K562 (cell line): ENCODE data around the gene SPAG9. TPM values are rescaled to one million over a fixed set of nuclear protein-coding genes. Genes with fewer than 3 reads are reported as not detected.
A peak's percentile ranks its signal among the peaks of the same experiment; 100 is the strongest.

Source experiments
- BRCA1 ChIP-seq, 2 experiments: fragments of 450-650 bp in 1 of 2; sonication (generic) in 1 of 2; formaldehyde crosslinking in 1 of 2; IDR thresholded peaks; 2 replicates each; pipeline versions ENCODE4 v1.5.0 to v1.6.1; 2017 to 2020; ENCODE audit warnings: mild to moderate bottlenecking in 1 of 2, missing genetic modification reagents in 1 of 2
- CREM ChIP-seq: IDR thresholded peaks from 2 replicates; pipeline ENCODE4 v1.6.1; 2014; ENCODE audit warnings: antibody characterized with exemption, low read depth
- EZH2 ChIP-seq: IDR thresholded peaks from 2 replicates; pipeline ENCODE4 v1.6.1; 2012; ENCODE audit warnings: low read depth, mild to moderate bottlenecking, inconsistent platforms, low read length, borderline replicate concordance
- FOXA3 ChIP-seq, 2 experiments: fragments of 450-650 bp in 1 of 2; sonication (generic) in 1 of 2; formaldehyde crosslinking; IDR thresholded peaks in 1 of 2; conservative IDR thresholded peaks in 1 of 2; 2 replicates each; pipeline versions ENCODE4 v1.4.0 to v1.8.0; 2020 to 2022; ENCODE audit warnings: mild to moderate bottlenecking in 2 of 2, missing genetic modification reagents in 1 of 2
- GABPA ChIP-seq: fragments of 200-800 bp; sonication (Bioruptor generic); conservative IDR thresholded peaks from 2 replicates; pipeline ENCODE4 v1.6.1; 2016; ENCODE audit warnings: low read depth, missing genetic modification characterization, missing compliant biosample characterization
- L3MBTL2 ChIP-seq: fragments of 450-650 bp; IDR thresholded peaks from 2 replicates; pipeline ENCODE4 v1.6.1; 2016; ENCODE audit warnings: mild to moderate bottlenecking, moderate library complexity
- MAFK ChIP-seq: IDR thresholded peaks from 2 replicates; pipeline ENCODE4 v1.6.1; 2011; ENCODE audit warnings: low read length, improper control_type of control experiment
- NFATC3 ChIP-seq: fragments of 450-650 bp; IDR thresholded peaks from 2 replicates; pipeline ENCODE4 v1.6.1; 2017; ENCODE audit warnings: mild to moderate bottlenecking
- RBM39 ChIP-seq: fragments of 200-400 bp; formaldehyde crosslinking; optimal IDR thresholded peaks from 2 replicates; pipeline ENCODE3; 2018; ENCODE audit warnings: low read depth, low read length
- SMAD3 ChIP-seq: fragments of 450-650 bp; formaldehyde crosslinking; conservative IDR thresholded peaks from 2 replicates; pipeline ENCODE4 v1.4.0; 2020; ENCODE audit warnings: mild to moderate bottlenecking
- SREBF1 ChIP-seq: fragments of 150-350 bp; IDR thresholded peaks from 2 replicates; pipeline ENCODE4 v1.6.1; 2014; ENCODE audit warnings: antibody characterized with exemption, low read depth, low read length, borderline replicate concordance
- TBL1XR1 ChIP-seq, 2 experiments: IDR thresholded peaks; 2 replicates each; pipeline ENCODE4 v1.6.1; 2012; ENCODE audit warnings: improper control_type of control experiment in 2 of 2, low read length in 2 of 2, mild to moderate bottlenecking in 1 of 2
- ZC3H4 ChIP-seq: sonication (generic); formaldehyde crosslinking; IDR thresholded peaks from 2 replicates; pipeline ENCODE4 v1.9.0; 2021; ENCODE audit warnings: missing genetic modification reagents, borderline replicate concordance
- ZNF23 ChIP-seq: fragments of 250-450 bp; sonication (Bioruptor Pico); IDR thresholded peaks from 2 replicates; pipeline ENCODE4 v1.4.0; 2020; ENCODE audit warnings: mild to moderate bottlenecking
- ZSCAN29 ChIP-seq: fragments of 450-650 bp; IDR thresholded peaks from 2 replicates; pipeline ENCODE4 v1.6.1; 2017
- polyA plus RNA-seq, 8 experiments: library from polyadenylated mRNA; depleted of rRNA in 4 of 8; stranded (reverse) in 5 of 8; unstranded in 3 of 8; fragments of >200 nt; fragmentation: Nextera tagmentation in 2 of 8; fragmentation: Illumina TruSeq in 1 of 8; extraction: Ambion mirVana in 2 of 8; extraction: Trizol in 1 of 8; gene quantifications; 2 replicates each; pipeline versions ENCODE4 v1.2.1 to v1.2.3, GENCODE V29; 2011 to 2014; ENCODE audit warnings: inconsistent platforms in 1 of 8, missing spikeins in 1 of 8
- total RNA-seq, 7 experiments: library from RNA; depleted of rRNA in 6 of 7; stranded (reverse); fragments of >200 nt in 6 of 7; fragmentation: Illumina TruSeq in 2 of 7; extraction: Trizol in 2 of 7; gene quantifications; 2 replicates each; pipeline versions ENCODE4 v1.2.1 to v1.2.3, GENCODE V29; 2011 to 2021; ENCODE audit warnings: low replicate concordance in 1 of 7
- TF ChIP-seq, protein P1 (sequence below): fragments of 450-650 bp; IDR thresholded peaks from 2 replicates; pipeline ENCODE4 v1.7.1; 2018; ENCODE audit warnings: mild to moderate bottlenecking, low read depth; ENCODE audit not compliant: partially characterized antibody
- TF ChIP-seq, protein P2 (sequence below): fragments of 250-450 bp; sonication (Bioruptor Pico); IDR thresholded peaks from 2 replicates; pipeline ENCODE4 v1.8.0; 2022; ENCODE audit warnings: inconsistent platforms
- TF ChIP-seq, protein P3 (sequence below): sonication (generic); formaldehyde crosslinking; IDR thresholded peaks from 2 replicates; pipeline ENCODE4 v1.8.0; 2022; ENCODE audit warnings: mild to moderate bottlenecking, missing genetic modification reagents

The SPAG9 gene
- total and polyA plus RNA-seq, 9 of the 15 experiments (the other 6 are each of a cell fraction or from before 2014, with no cell fraction given), result 12.2 to 99.2 (median 58.2) TPM

DNA sequence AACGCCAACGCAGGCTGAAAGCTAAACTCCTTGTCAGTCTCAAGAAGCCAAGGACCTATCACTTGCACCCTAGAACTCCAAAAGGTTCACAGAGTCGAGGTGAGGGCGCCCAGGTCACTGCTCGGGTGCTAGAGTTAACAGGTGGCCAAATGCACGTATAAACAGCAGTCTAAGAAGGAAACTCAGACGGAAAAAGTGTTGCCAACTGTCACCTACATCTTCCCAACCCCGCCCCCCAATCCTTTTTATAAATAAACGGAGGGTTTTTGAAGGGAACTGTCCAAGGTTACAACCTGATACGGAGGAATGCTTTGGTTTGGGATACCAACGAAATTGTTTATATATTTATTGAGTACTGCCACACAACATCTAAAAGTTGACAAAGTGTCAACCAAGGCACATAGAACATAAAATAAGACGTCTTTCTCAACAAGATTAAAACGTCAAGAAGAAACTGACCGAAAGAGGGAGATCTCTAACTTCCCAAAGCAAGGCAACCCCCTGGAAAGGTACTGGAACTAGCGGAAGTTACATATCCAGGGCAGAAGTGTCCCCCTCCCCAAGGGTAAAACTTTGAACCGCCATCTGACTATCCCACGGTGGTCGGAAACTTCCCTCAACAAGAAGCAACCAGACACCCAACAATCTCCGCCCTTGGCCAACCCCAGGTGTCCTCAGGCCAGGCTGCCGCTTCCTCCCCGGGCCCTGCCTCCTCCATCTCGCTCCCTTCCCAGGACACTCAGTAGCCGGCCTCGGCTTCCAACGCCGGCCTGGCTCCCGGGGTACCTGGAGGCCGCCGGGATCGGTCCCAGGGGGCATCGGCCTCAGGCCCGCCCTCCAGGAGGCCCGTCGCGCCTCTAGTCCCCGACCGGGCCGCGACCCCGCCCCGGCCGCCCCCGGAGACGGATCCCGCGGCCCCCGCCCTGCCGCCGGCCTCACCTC, 982 bp downstream of the SPAG9 start (continued):
- TF ChIP-seq, protein P1, sequence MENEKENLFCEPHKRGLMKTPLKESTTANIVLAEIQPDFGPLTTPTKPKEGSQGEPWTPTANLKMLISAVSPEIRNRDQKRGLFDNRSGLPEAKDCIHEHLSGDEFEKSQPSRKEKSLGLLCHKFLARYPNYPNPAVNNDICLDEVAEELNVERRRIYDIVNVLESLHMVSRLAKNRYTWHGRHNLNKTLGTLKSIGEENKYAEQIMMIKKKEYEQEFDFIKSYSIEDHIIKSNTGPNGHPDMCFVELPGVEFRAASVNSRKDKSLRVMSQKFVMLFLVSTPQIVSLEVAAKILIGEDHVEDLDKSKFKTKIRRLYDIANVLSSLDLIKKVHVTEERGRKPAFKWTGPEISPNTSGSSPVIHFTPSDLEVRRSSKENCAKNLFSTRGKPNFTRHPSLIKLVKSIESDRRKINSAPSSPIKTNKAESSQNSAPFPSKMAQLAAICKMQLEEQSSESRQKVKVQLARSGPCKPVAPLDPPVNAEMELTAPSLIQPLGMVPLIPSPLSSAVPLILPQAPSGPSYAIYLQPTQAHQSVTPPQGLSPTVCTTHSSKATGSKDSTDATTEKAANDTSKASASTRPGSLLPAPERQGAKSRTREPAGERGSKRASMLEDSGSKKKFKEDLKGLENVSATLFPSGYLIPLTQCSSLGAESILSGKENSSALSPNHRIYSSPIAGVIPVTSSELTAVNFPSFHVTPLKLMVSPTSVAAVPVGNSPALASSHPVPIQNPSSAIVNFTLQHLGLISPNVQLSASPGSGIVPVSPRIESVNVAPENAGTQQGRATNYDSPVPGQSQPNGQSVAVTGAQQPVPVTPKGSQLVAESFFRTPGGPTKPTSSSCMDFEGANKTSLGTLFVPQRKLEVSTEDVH, result peak; percentile 40
- TF ChIP-seq GABPA (tag), result peak; percentile 62
- no peak for TF ChIP-seq SREBF1
- TF ChIP-seq FOXA3 (CRISPR knock-in tag; conservative IDR thresholded peaks at IDR 0.05 in 1 of 2, IDR thresholded peaks at IDR 0.05 in 1 of 2), result no peak
- TF ChIP-seq RBM39, result no peak
- TF ChIP-seq, protein P2, sequence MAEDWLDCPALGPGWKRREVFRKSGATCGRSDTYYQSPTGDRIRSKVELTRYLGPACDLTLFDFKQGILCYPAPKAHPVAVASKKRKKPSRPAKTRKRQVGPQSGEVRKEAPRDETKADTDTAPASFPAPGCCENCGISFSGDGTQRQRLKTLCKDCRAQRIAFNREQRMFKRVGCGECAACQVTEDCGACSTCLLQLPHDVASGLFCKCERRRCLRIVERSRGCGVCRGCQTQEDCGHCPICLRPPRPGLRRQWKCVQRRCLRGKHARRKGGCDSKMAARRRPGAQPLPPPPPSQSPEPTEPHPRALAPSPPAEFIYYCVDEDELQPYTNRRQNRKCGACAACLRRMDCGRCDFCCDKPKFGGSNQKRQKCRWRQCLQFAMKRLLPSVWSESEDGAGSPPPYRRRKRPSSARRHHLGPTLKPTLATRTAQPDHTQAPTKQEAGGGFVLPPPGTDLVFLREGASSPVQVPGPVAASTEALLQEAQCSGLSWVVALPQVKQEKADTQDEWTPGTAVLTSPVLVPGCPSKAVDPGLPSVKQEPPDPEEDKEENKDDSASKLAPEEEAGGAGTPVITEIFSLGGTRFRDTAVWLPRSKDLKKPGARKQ (CRISPR knock-in tag), result no peak
- no peak for TF ChIP-seq BRCA1 (IDR thresholded peaks at IDR 0.05)
- no peak for TF ChIP-seq BRCA1 (CRISPR knock-in tag; IDR thresholded peaks at IDR 0.05)
- TF ChIP-seq ZNF23 (CRISPR knock-in tag), result no peak
- TF ChIP-seq, protein P3, sequence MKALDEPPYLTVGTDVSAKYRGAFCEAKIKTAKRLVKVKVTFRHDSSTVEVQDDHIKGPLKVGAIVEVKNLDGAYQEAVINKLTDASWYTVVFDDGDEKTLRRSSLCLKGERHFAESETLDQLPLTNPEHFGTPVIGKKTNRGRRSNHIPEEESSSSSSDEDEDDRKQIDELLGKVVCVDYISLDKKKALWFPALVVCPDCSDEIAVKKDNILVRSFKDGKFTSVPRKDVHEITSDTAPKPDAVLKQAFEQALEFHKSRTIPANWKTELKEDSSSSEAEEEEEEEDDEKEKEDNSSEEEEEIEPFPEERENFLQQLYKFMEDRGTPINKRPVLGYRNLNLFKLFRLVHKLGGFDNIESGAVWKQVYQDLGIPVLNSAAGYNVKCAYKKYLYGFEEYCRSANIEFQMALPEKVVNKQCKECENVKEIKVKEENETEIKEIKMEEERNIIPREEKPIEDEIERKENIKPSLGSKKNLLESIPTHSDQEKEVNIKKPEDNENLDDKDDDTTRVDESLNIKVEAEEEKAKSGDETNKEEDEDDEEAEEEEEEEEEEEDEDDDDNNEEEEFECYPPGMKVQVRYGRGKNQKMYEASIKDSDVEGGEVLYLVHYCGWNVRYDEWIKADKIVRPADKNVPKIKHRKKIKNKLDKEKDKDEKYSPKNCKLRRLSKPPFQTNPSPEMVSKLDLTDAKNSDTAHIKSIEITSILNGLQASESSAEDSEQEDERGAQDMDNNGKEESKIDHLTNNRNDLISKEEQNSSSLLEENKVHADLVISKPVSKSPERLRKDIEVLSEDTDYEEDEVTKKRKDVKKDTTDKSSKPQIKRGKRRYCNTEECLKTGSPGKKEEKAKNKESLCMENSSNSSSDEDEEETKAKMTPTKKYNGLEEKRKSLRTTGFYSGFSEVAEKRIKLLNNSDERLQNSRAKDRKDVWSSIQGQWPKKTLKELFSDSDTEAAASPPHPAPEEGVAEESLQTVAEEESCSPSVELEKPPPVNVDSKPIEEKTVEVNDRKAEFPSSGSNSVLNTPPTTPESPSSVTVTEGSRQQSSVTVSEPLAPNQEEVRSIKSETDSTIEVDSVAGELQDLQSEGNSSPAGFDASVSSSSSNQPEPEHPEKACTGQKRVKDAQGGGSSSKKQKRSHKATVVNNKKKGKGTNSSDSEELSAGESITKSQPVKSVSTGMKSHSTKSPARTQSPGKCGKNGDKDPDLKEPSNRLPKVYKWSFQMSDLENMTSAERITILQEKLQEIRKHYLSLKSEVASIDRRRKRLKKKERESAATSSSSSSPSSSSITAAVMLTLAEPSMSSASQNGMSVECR (CRISPR knock-in tag), result 0 out of 2 replicates have a peak, but pooled peaks have one; percentile 12
- no peak for TF ChIP-seq NFATC3
- TF ChIP-seq SMAD3 (CRISPR knock-in tag), result no peak
- peak in 1 of 2 experiments; percentile 10; a peak in 1 of 4 replicates for TF ChIP-seq TBL1XR1 (IDR thresholded peaks at IDR 0.05; ENCODE audit: low read length in 2 of 2)
- no peak for TF ChIP-seq EZH2
- TF ChIP-seq ZC3H4 (CRISPR knock-in tag), result no peak
- TF ChIP-seq MAFK, result no peak
- no peak for TF ChIP-seq ZSCAN29
- TF ChIP-seq CREM, result peak; percentile 36; the same call in 1 of the 2 replicates
- TF ChIP-seq L3MBTL2, result no peak
